Stimulated activated CD8-positive, alpha-beta memory T cell treated with anti-CD3 and anti-CD28 coated beads, Interleukin-4, amount 100 ng/mL, for 4 hours (primary cell): ENCODE results near the gene QRICH2.
"Not testable (repeated sequence)": the region's sequence is repeated elsewhere in the genome, so short reads cannot be mapped to it uniquely, and the experiment has no call there.

Source experiments
- DNase-seq, 2 donors: peaks; one replicate each; pipeline ENCODE4 v3.0.0-alpha.2; 2020; ENCODE audit warnings: low read depth in 2 of 2, low spot score in 1 of 2

QRICH2 gene

GRCh38 chr17:76225373-76226086 is 82.5 kb downstream of the QRICH2 start:
- DNase-seq = not testable (repeated sequence)
